ENCODE data around the gene DENND6B.

- TF ChIP-seq REST (IDR thresholded peaks at IDR 0.05; ENCODE audit: unreplicated experiment): no peak
- TF ChIP-seq, protein P1, sequence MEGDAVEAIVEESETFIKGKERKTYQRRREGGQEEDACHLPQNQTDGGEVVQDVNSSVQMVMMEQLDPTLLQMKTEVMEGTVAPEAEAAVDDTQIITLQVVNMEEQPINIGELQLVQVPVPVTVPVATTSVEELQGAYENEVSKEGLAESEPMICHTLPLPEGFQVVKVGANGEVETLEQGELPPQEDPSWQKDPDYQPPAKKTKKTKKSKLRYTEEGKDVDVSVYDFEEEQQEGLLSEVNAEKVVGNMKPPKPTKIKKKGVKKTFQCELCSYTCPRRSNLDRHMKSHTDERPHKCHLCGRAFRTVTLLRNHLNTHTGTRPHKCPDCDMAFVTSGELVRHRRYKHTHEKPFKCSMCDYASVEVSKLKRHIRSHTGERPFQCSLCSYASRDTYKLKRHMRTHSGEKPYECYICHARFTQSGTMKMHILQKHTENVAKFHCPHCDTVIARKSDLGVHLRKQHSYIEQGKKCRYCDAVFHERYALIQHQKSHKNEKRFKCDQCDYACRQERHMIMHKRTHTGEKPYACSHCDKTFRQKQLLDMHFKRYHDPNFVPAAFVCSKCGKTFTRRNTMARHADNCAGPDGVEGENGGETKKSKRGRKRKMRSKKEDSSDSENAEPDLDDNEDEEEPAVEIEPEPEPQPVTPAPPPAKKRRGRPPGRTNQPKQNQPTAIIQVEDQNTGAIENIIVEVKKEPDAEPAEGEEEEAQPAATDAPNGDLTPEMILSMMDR (conservative IDR thresholded peaks at IDR 0.05; ENCODE audit: low read depth in 2 of 2): no peak
- TF ChIP-seq NANOG (IDR thresholded peaks at IDR 0.05; ENCODE audit: borderline replicate concordance): no peak
- TF ChIP-seq EZH2 (IDR thresholded peaks at IDR 0.05; ENCODE audit: low read depth, unreplicated experiment): no peak
- TF ChIP-seq POLR2AphosphoS5 (IDR thresholded peaks at IDR 0.05; ENCODE audit: low read depth): no peak
- no peak for TF ChIP-seq EZH2phosphoT487 (IDR thresholded peaks at IDR 0.05; ENCODE audit: unreplicated experiment)
- no peak for TF ChIP-seq JUNB (IDR thresholded peaks at IDR 0.05; ENCODE audit: unreplicated experiment)
- no peak for TF ChIP-seq CREB1 (CRISPR knock-in tag; IDR thresholded peaks at IDR 0.05; ENCODE audit: low read depth)
- TF ChIP-seq STAT1 (IDR thresholded peaks at IDR 0.05; ENCODE audit: unreplicated experiment): no peak
- TF ChIP-seq ETS1 (IDR thresholded peaks at IDR 0.05): no peak
These were observed 33.1 kb downstream of the DENND6B start for GRCh38 chr22:50293441-50294318.

Data from GM23338 (cell line).